IPS-20b (cell line): ENCODE data around the gene VARS1.

ENCODE experiments used
- H3K27ac ChIP-seq: one replicate; pipeline ENCODE4 v1.5.1; 2013; ENCODE audit warnings: low read length
- H3K27me3 ChIP-seq: 2 replicates; pipeline ENCODE4 v1.6.1; 2013; ENCODE audit warnings: mild to moderate bottlenecking, low read length, inconsistent platforms; ENCODE audit not compliant: insufficient read depth
- H3K36me3 ChIP-seq: 2 replicates; pipeline ENCODE4 v1.6.1; 2013; ENCODE audit warnings: low read depth, mild to moderate bottlenecking, inconsistent platforms, low read length, moderate library complexity; ENCODE audit not compliant: insufficient read depth
- H3K4me1 ChIP-seq: 2 replicates; pipeline ENCODE4 v1.6.1; 2013; ENCODE audit warnings: mild to moderate bottlenecking, control low read depth, inconsistent platforms, low read length, moderate library complexity; ENCODE audit not compliant: insufficient read depth
- H3K4me3 ChIP-seq: 2 replicates; pipeline ENCODE4 v1.5.1; 2013; ENCODE audit warnings: mild to moderate bottlenecking, low read length, inconsistent platforms
- H3K9ac ChIP-seq: 2 replicates; pipeline ENCODE4 v1.6.1; 2013; ENCODE audit warnings: low read depth, mild to moderate bottlenecking, inconsistent platforms, low read length, moderate library complexity
- H3K9me3 ChIP-seq: 2 replicates; pipeline ENCODE4 v1.6.1; 2013; ENCODE audit warnings: mild to moderate bottlenecking, low read depth, low read length, inconsistent platforms; ENCODE audit not compliant: insufficient read depth

The VARS1 gene

DNA sequence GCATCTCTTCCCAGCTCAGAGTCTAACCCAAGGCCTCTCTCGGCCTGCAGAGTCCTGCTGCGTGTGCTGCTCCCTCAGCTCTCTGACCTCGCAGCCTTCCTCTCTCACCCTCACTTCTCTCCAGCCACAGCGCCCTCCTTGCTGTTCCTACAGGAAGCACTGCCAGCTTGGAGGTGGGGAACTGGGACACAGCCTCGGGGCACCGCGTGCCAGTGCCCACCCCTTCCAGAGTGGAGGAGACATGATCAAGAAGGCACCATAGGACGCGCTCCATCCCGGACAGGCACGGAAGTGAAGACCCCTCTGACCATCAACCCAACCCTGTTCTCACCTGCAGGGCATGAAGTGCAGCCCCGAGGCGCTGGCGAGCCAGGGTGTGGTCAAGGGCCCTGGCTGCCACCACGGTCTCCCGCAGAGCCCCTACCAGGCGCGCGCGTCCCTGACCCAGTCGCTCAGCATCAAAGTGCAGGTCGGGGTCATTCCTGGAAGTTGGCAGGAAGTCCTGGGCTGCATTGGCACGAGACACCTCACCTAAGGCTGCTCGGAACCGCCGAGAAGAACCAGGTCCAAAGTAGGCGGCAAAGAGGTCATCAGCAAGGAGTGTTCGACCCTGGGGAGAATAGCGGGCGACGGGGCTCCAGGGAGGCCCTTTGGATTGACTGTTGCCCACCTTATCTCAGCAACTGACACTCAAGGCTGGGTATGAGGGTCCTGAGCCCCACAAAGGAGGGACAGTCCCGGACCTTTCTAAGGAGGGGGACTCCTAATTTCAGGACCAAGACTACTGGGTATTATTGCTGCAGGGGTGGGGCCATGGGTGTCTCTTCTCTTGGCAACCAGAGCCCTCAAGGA lies 19.7 kb downstream of the VARS1 start:
- H3K36me3 ChIP-seq = peaks cover 30% of the 10 kb centered on the region
- H3K27me3 ChIP-seq = no peaks in the 10 kb centered on the region
- no peak overlapping the region for H3K27ac ChIP-seq
- no peaks in the 10 kb centered on the region for H3K9me3 ChIP-seq
- H3K9ac ChIP-seq = no peak overlapping the region
- H3K4me3 ChIP-seq = no peak overlapping the region
- no peaks in the 10 kb centered on the region for H3K4me1 ChIP-seq

DNA sequence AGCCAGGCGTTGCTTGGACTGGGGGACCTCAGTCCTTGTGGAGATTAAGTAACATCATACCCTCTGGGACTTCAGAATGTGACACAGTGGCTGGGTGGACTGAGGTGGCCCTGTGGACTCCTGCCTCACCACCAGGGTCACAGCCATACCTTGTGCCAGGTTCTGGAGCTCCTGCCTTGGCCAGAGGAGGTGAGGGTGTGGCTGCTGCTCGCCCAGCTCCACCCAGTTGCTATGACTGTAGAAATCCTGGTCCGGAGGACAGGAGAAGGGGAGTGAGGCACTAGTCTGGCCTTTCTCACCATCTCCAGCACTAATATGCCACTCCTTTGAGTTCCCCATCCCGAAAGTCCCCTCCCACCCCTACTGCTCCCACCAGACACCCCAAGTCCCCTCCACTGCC lies 20.4 kb downstream of the VARS1 start:
- Histone ChIP-seq H3K9me3 (no peaks in the 10 kb centered on the region), H3K4me3 (no peak overlapping the region), H3K4me1 (no peaks in the 10 kb centered on the region), H3K27me3 (no peaks in the 10 kb centered on the region), H3K9ac (no peak overlapping the region), H3K27ac (no peak overlapping the region), H3K36me3 (peaks cover 24% of the 10 kb centered on the region)

DNA sequence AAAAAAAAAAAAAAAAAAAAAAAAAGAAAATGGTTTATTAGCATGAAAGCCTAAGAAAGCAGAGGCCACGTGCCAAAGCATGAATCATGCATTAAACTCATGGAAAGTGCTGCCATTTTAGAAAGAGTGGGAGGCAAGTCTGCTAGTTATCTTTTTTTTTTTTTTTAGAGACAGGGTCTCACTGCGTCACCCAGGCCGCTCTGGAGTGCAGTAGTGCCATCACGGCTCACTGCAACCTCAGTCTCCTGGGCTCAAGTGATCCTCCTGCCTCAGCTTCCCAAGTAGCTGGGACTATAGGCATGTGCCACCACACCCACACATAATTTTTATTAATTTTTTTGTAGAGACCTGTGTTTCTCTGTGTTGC lies 23.6 kb downstream of the VARS1 start:
- H3K9ac ChIP-seq = no peak overlapping the region
- H3K9me3 ChIP-seq = no peaks in the 10 kb centered on the region
- no peak overlapping the region for H3K27ac ChIP-seq
- H3K27me3 ChIP-seq = no peaks in the 10 kb centered on the region
- no peak overlapping the region for H3K4me3 ChIP-seq
- no peaks in the 10 kb centered on the region for H3K4me1 ChIP-seq
- H3K36me3 ChIP-seq = no peaks in the 10 kb centered on the region

DNA sequence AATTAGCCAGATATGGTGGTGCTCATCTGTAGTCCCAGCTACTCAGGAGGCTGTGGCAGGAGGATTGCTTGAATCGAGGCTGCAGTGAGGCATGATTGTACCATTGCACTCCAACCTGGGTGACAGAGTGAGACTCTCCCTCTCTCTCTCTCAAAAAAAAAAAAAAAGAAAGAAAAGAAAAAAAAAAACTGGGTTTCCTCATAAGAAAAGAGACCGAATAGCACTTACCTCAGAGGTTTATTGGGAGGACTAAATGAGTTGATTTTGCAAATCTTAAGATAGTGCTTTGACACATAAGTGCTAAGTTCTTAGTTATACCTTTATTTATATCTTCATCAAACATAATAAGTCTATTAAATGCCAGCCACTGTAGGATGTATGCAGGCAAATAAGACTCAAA lies 24.7 kb downstream of the VARS1 start:
- Histone ChIP-seq H3K4me3 (no peak overlapping the region), H3K36me3 (no peaks in the 10 kb centered on the region), H3K9ac (no peak overlapping the region), H3K9me3 (no peaks in the 10 kb centered on the region), H3K4me1 (no peaks in the 10 kb centered on the region), H3K27me3 (no peaks in the 10 kb centered on the region; the same call in 1 of the 2 replicates), H3K27ac (no peak overlapping the region)

DNA sequence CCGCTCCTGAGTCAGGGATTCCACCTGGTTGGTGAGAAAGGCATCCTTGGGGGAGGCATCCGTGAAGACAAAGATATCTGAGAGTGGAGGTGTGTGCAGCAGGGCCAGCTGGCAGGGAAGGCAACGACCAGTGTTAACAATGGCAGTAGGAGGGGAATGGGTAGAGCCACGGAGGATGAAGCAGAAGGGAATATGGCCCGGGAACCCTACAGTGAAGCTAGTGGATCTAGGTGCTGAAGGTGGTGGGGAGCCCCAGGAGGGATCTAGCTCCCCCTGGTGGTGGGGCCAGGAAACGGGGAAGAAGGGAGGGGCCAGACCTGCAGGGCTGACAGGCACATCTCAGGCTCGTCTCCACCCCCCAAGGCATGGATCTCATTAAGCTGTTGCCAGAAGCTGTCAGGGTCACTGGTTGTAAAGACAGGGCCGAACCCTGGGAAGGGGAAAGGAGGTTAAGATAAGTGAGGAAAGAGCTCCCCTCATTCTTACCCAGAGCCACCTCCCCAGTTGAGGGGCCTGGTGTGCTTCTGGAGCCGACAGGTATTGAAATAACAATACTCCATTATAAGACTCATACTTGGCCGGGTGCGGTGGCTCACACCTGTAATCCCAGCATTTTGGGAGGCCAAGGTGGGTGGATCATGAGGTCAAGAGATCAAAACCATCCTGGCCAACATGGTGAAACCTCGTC lies 25.7 kb downstream of the VARS1 start:
- Histone ChIP-seq H3K4me1 (no peaks in the 10 kb centered on the region), H3K4me3 (no peak overlapping the region), H3K9me3 (no peaks in the 10 kb centered on the region), H3K36me3 (no peaks in the 10 kb centered on the region), H3K27ac (no peak overlapping the region), H3K27me3 (no peaks in the 10 kb centered on the region; the same call in 1 of the 2 replicates), H3K9ac (no peak overlapping the region)

DNA sequence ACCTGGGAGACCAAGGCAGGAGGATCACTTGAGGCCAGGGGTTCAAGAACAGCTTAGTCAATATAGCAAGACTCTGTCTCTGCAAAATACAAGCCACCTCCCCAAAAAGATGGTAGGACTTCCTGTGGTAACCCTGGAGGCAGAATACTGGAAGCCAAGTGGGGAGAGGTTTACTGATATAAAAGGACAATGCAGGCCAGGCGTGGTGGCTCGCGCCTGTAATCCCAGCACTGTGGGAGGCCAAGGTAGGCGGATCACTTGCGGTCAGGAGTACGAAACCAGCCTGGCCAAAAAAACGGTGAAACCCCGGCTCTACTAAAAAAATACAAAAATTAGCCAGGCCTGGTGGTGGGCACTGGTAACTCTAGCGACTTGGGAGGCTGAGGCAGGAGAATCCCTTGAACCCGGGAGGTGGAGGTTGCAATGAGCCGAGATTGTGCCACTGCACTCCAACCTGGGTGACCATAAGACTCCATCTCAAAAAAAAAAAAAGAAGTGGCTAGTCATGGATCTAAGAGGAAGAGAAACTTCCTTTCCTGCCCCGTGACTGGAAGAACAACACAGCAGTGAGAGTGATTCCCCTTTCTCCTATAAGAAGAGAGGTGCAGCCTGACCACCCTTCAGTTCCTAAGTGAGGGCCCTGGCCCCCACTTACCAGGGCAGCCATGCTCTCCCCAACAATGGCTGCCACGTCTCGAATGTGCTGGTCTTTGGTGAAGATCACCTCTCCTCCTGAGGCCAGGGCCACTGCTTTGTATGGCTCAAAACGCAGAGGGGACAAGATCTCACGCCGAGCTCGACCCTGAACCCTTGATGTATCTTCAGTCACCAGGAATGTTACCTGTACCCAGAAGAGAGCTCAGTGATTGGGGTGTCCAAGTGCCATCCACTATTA lies 26.9 kb downstream of the VARS1 start:
- Histone ChIP-seq H3K9me3 (no peaks in the 10 kb centered on the region), H3K4me3 (no peak overlapping the region), H3K4me1 (0 out of 2 replicates have a peak, but pooled peaks cover 2% of the 10 kb centered on the region), H3K27me3 (no peaks in the 10 kb centered on the region; the same call in 1 of the 2 replicates), H3K27ac (no peak overlapping the region), H3K36me3 (no peaks in the 10 kb centered on the region; the same call in 1 of the 2 replicates), H3K9ac (no peak overlapping the region)

DNA sequence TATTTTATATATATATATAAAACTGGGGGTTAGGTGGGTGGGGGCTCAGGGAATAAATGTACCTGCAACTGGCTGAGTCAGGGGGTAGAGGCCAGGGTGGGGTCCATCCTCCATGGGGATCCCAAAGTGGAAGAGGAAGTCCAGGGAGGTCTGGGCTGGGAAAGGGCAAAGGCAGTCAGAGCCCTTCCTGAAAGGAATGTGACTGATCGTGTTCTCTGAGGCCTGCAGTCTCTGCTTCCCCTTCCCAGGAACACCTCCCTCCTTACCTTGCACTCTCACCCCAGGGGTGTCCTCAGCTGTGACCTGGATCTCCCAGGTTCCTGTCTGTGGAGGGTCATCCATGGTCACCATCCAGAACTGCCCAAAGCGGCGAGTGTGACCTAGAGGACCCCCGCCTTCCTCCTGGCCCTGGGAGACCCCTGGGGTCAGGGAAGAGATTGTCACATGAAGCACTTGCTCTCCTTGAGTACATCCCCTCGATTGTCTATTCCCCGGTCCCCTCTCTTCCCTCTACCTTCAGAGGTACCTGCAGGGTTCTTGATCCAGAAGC lies 28.4 kb downstream of the VARS1 start:
- H3K27me3 ChIP-seq = no peaks in the 10 kb centered on the region; the same call in 1 of the 2 replicates
- H3K4me3 ChIP-seq = no peak overlapping the region
- no peak overlapping the region for H3K27ac ChIP-seq
- no peaks in the 10 kb centered on the region for H3K9me3 ChIP-seq
- peaks cover 7% of the 10 kb centered on the region; the same call in 1 of the 2 replicates for H3K4me1 ChIP-seq
- H3K36me3 ChIP-seq = peaks cover 4% of the 10 kb centered on the region
- H3K9ac ChIP-seq = no peak overlapping the region

DNA sequence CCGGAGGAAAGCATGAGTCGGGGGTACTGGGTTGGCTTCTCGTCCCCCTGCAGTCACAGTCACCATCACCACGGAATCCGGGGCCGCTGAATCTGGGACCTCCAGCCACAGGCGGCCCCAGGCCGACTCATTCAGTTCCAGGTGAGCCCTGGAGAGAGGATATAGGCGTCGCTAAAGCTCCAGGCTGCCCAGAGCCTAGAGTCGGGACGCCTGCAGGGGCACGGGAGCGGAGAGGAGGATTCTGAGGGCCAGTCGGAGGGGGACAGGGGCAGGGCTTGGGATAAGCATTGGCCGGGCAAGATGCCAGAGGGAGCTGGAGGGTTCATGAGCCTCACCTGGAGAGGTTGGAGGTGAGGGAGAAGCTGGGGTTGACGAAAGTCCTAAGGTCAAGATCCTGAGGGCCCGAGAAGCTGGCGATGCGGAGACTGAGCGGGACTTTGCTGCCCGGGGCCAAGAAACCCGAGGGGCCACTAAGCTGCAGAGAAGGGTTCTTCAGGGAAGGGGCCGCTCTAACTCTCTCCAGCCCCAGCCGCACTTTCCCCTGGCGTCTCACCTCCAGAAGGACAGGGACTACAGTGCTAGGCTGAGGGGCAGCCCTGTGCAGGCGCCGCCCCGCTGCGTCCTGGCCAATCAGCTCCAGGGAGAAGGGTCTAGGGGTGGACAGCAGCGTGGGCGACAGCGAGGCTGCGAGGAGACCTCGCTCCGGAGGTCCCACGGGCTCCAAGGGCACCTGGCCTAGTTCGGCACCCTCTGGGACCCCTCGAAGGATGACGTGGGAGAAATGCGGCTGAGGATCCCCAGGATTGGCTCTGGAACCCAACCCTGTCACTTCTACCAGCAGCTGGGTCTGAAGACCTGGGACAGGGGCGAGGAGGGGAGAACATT lies 29.4 kb downstream of the VARS1 start:
- peak overlapping the region; percentile 58; the same call in 1 of the 2 replicates for H3K4me3 ChIP-seq

DNA sequence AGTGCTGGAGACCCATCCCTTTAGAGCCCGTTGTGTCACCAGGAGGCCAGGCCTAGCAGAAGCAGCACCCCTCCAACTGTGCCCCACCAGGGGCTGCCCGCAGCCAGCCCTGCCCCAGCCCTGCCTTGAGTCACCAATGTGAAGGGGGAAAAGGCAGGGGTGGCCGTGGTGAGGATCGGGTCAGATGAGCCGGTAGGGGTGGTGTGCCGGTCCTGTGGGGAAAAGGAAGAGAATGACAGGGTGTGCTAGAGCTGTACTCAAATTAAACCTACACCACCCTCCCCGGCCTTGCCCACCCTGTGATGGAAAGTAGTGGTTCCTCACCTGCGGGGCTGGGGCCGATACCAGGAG lies 30.0 kb downstream of the VARS1 start:
- Histone ChIP-seq H3K27ac (no peak overlapping the region), H3K4me1 (peaks cover 7% of the 10 kb centered on the region; the same call in 1 of the 2 replicates), H3K4me3 (no peak overlapping the region), H3K36me3 (peaks cover 12% of the 10 kb centered on the region), H3K9me3 (no peaks in the 10 kb centered on the region), H3K9ac (no peak overlapping the region), H3K27me3 (no peaks in the 10 kb centered on the region; the same call in 1 of the 2 replicates)

More for the DNA sequence above, 29.4 kb downstream of the VARS1 start:
- no peaks in the 10 kb centered on the region for H3K9me3 ChIP-seq
- no peak overlapping the region for H3K27ac ChIP-seq
- H3K27me3 ChIP-seq = no peaks in the 10 kb centered on the region; the same call in 1 of the 2 replicates
- H3K36me3 ChIP-seq = peaks cover 12% of the 10 kb centered on the region
- H3K9ac ChIP-seq = peak overlapping the region; percentile 23; the same call in 1 of the 2 replicates
- H3K4me1 ChIP-seq = peaks cover 7% of the 10 kb centered on the region; the same call in 1 of the 2 replicates

DNA sequence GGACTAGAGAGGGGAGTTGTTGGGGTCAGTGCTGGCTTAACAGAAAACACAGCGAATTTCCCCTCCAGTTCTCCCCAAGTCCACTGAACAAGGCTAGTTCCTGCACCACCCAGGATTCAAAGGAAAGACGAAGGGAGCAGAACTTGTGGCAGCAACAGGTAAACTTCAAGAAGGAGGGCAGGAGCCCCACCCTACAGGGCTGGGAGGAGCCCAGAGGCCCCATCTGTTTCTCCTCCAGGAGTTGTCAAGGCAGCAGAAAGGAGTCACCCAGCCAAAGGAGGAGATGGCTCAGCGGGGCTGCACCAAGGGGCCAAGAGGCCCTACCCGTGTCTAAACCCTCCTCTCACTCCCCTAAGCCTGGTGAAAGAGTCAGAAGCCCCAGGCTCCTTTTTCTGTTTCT lies 31.4 kb downstream of the VARS1 start:
- Histone ChIP-seq H3K4me3 (no peak overlapping the region), H3K36me3 (peaks cover 17% of the 10 kb centered on the region), H3K9ac (no peak overlapping the region), H3K27ac (no peak overlapping the region), H3K9me3 (no peaks in the 10 kb centered on the region), H3K27me3 (no peaks in the 10 kb centered on the region; the same call in 1 of the 2 replicates), H3K4me1 (peaks cover 7% of the 10 kb centered on the region; the same call in 1 of the 2 replicates)
